ENCODE data around the gene CSMD2. TPM values are rescaled to one million over a fixed set of nuclear protein-coding genes. Genes with fewer than 3 reads are reported as not detected.

CSMD2 gene
- total RNA-seq, 1 experiment from 2014 or later = not detected

GRCh38 chr1:33583567-33583966 lies 581.5 kb downstream of the CSMD2 start:
- intact Hi-C loops (cut with micrococcal nuclease; ENCODE audit: unreplicated experiment) = no loop called here
- Histone ChIP-seq H3K4me3 (no peak overlapping the region), H3K9me2 (ENCODE audit: insufficient read depth) (no peaks in the 10 kb centered on the region), H3F3A (ENCODE audit: insufficient read depth, low read depth) (no peaks in the 10 kb centered on the region), H2AFZ (no peak overlapping the region), H3K27ac (no peak overlapping the region), H3K79me2 (ENCODE audit: low read depth) (no peaks in the 10 kb centered on the region), H3K36me3 (ENCODE audit: low read depth) (no peaks in the 10 kb centered on the region), H3K27me3 (ENCODE audit: insufficient read depth, low read depth) (peaks cover 89% of the 10 kb centered on the region), H3K9me3 (ENCODE audit: insufficient read depth, low read depth) (no peaks in the 10 kb centered on the region), H3K4me1 (replicated peaks; ENCODE audit: insufficient read depth) (no peaks in the 10 kb centered on the region), H4K20me1 (ENCODE audit: insufficient read depth) (no peaks in the 10 kb centered on the region), H3K4me2 (no peak overlapping the region)
- TF ChIP-seq CTCF (conservative IDR thresholded peaks at IDR 0.05) = no peak
- CTCF ChIA-PET = no interaction called here
- POLR2A ChIA-PET (ENCODE audit: unreplicated experiment) = no interaction called here
- no TSS peak for BruUV-seq (replicated peaks)
- DNase-seq = no peak

- Histone ChIP-seq H3K4me3 (no peak overlapping the region), H3K27me3 (ENCODE audit: insufficient read depth, low read depth) (peaks cover 94% of the 10 kb centered on the region), H3F3A (ENCODE audit: insufficient read depth, low read depth) (no peaks in the 10 kb centered on the region), H3K36me3 (ENCODE audit: low read depth) (no peaks in the 10 kb centered on the region), H2AFZ (no peak overlapping the region), H3K9me2 (ENCODE audit: insufficient read depth) (no peaks in the 10 kb centered on the region), H4K20me1 (ENCODE audit: insufficient read depth) (no peaks in the 10 kb centered on the region), H3K4me2 (no peak overlapping the region), H3K27ac (no peak overlapping the region), H3K4me1 (replicated peaks; ENCODE audit: insufficient read depth) (no peaks in the 10 kb centered on the region), H3K9me3 (ENCODE audit: insufficient read depth, low read depth) (no peaks in the 10 kb centered on the region), H3K79me2 (ENCODE audit: low read depth) (no peaks in the 10 kb centered on the region)
- BruUV-seq (replicated peaks) = no TSS peak
- DNase-seq = no peak
- intact Hi-C loops (cut with micrococcal nuclease; ENCODE audit: unreplicated experiment) = no loop called here
- CTCF ChIA-PET = no interaction called here
- POLR2A ChIA-PET (ENCODE audit: unreplicated experiment) = no interaction called here
- TF ChIP-seq CTCF (conservative IDR thresholded peaks at IDR 0.05) = no peak
- no peak for TF ChIP-seq EZH2 (IDR thresholded peaks at IDR 0.05; ENCODE audit: low read depth)
These were observed 586.2 kb downstream of the CSMD2 start for GRCh38 chr1:33578557-33579448.

GRCh38 chr1:33577663-33578062 lies 587.4 kb downstream of the CSMD2 start:
- H2AFZ ChIP-seq = no peak overlapping the region
- no peaks in the 10 kb centered on the region for H4K20me1 ChIP-seq (ENCODE audit: insufficient read depth)
- ChIA-PET CTCF (no interaction called here), POLR2A (ENCODE audit: unreplicated experiment) (no interaction called here)
- no peaks in the 10 kb centered on the region for H3K4me1 ChIP-seq (replicated peaks; ENCODE audit: insufficient read depth)
- no peaks in the 10 kb centered on the region for H3K9me2 ChIP-seq (ENCODE audit: insufficient read depth)
- H3K27me3 ChIP-seq (ENCODE audit: insufficient read depth, low read depth) = peaks cover 93% of the 10 kb centered on the region
- H3K4me3 ChIP-seq = no peak overlapping the region
- intact Hi-C loops (cut with micrococcal nuclease; ENCODE audit: unreplicated experiment) = no loop called here
- no peaks in the 10 kb centered on the region for H3K79me2 ChIP-seq (ENCODE audit: low read depth)
- H3F3A ChIP-seq (ENCODE audit: insufficient read depth, low read depth) = no peaks in the 10 kb centered on the region
- no peak for DNase-seq
- no peaks in the 10 kb centered on the region for H3K36me3 ChIP-seq (ENCODE audit: low read depth)
- TF ChIP-seq CTCF (conservative IDR thresholded peaks at IDR 0.05) = no peak
- no peak for TF ChIP-seq EZH2 (IDR thresholded peaks at IDR 0.05; ENCODE audit: low read depth)
- no TSS peak for BruUV-seq (replicated peaks)
- no peak overlapping the region for H3K4me2 ChIP-seq
- H3K27ac ChIP-seq = no peak overlapping the region
- H3K9me3 ChIP-seq (ENCODE audit: insufficient read depth, low read depth) = no peaks in the 10 kb centered on the region

Data from PC-9 (cell line).